AG04449 (cell line): ENCODE measurements around the gene TMEM185B.
A peak's percentile ranks its signal among the peaks of the same experiment; 100 is the strongest.

ENCODE experiments used
- CTCF ChIA-PET: fragments of 350-600 bp; formaldehyde crosslinking; extraction: SDS; loops from one replicate; lab custom pipeline; 2021; ENCODE audit warnings: antibody characterized with exemption; lab: Yijun Ruan, JAX
- POLR2A ChIA-PET: fragments of 400-600, 350-600 bp; formaldehyde crosslinking; extraction: SDS; loops from one replicate; lab custom pipeline; 2020; ENCODE audit warnings: antibody characterized with exemption, inconsistent platforms; lab: Yijun Ruan, JAX
- DNase-seq: peaks from one replicate; pipeline ENCODE4 v3.0.0-alpha.2; 2010; ENCODE audit warnings: low read depth, low spot score
- H3K4me3 ChIP-seq: 2 replicates; pipeline ENCODE4 v1.5.1; 2011; ENCODE audit warnings: low read depth, mild to moderate bottlenecking, control low read depth, low read length
- TF ChIP-seq, protein P1 (sequence below): IDR thresholded peaks from one replicate; pipeline ENCODE4 v1.5.1; 2011; ENCODE audit warnings: mild to moderate bottlenecking, moderate library complexity, low read length, control low read depth, inconsistent platforms; ENCODE audit not compliant: insufficient read depth; ENCODE audit errors: missing control alignments

Gene TMEM185B

DNA sequence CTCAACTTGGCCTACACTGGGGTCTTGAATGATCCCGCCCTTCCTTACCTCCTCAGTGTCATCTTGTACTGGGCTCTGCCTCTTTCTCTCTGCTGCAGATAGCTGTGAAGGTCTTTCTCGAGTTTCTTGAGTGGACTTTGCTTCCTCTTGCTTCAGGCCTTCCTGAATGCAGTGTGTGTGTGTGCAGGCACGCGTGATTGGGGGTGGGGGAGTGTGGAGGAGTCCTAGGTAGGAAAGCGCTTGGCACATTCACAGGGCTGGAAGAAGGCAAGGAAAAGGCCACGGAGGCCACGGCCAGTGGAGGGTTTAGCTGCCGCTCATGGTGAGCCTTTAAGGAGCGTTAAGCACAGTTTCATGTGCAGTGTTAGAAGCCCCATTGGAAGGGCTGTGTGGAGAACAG lies 35.0 kb upstream of the TMEM185B start:
- POLR2A ChIA-PET, result no interaction called here
- TF ChIP-seq, protein P1, sequence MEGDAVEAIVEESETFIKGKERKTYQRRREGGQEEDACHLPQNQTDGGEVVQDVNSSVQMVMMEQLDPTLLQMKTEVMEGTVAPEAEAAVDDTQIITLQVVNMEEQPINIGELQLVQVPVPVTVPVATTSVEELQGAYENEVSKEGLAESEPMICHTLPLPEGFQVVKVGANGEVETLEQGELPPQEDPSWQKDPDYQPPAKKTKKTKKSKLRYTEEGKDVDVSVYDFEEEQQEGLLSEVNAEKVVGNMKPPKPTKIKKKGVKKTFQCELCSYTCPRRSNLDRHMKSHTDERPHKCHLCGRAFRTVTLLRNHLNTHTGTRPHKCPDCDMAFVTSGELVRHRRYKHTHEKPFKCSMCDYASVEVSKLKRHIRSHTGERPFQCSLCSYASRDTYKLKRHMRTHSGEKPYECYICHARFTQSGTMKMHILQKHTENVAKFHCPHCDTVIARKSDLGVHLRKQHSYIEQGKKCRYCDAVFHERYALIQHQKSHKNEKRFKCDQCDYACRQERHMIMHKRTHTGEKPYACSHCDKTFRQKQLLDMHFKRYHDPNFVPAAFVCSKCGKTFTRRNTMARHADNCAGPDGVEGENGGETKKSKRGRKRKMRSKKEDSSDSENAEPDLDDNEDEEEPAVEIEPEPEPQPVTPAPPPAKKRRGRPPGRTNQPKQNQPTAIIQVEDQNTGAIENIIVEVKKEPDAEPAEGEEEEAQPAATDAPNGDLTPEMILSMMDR, result no peak
- CTCF ChIA-PET, result interaction anchor here (1.0 kb wide), 1 partner anchor 9 kb away, joined by 4 read pairs; no protein-coding TSS in a partner anchor

DNA sequence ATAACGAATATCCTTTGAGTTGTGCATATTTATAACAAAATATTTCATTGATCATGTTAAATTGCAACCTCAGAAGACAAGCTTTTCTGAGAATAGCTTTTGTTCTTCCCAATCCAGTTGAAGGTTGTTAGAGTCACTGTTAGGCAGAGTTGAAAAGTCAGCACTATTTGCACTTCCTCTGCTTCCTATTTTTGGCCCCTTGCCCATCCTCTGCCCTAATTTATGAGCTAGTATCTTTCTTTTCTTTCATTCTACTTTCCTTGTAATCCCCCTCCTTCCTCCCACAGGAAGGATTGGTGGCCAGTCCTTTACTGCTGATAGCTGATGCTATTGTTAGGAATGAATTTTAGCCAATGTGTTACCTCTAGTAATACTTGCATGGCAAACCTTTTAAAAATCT lies 34.3 kb upstream of the TMEM185B start:
- CTCF ChIA-PET, result interaction anchor here (0.8 kb wide), 1 partner anchor 18 kb away, joined by 4 read pairs; no protein-coding TSS in a partner anchor
- H3K4me3 ChIP-seq, result no peak overlapping the region
- TF ChIP-seq, protein P1, result no peak
- POLR2A ChIA-PET, result no interaction called here
- DNase-seq, result no peak

More for the DNA sequence above, 35.0 kb upstream of the TMEM185B start:
- no peak for DNase-seq
- H3K4me3 ChIP-seq, result no peak overlapping the region

- CTCF ChIA-PET, result no interaction called here
- DNase-seq, result no peak
- H3K4me3 ChIP-seq, result no peak overlapping the region
- POLR2A ChIA-PET, result no interaction called here
- TF ChIP-seq, protein P1, result no peak
These were observed 33.4 kb upstream of the TMEM185B start for GRCh38 chr2:120256651-120257000.

GRCh38 chr2:120255986-120256650 lies 32.9 kb upstream of the TMEM185B start:
- no peak overlapping the region for H3K4me3 ChIP-seq
- TF ChIP-seq, protein P1, result no peak
- ChIA-PET POLR2A (no interaction called here), CTCF (interaction anchor here (0.9 to 2.7 kb wide), 4 partner anchors 10 to 57 kb away, joined by 3 to 11 read pairs (median 6); no protein-coding TSS in a partner anchor)
- no peak for DNase-seq

GRCh38 chr2:120255071-120255470 lies 31.9 kb upstream of the TMEM185B start:
- ChIA-PET POLR2A (no interaction called here), CTCF (interaction anchor here (0.9 to 2.7 kb wide), 4 partner anchors 11 to 58 kb away, joined by 3 to 11 read pairs (median 6); no protein-coding TSS in a partner anchor)
- no peak overlapping the region for H3K4me3 ChIP-seq
- TF ChIP-seq, protein P1, result no peak
- DNase-seq, result no peak

GRCh38 chr2:120254178-120254577 lies 31.0 kb upstream of the TMEM185B start:
- peak overlapping the region; percentile 82 for H3K4me3 ChIP-seq
- no peak for DNase-seq
- ChIA-PET CTCF (interaction anchor here (0.9 to 2.7 kb wide), 4 partner anchors 9 to 60 kb away, joined by 3 to 11 read pairs (median 4); no protein-coding TSS in a partner anchor), POLR2A (no interaction called here)
- TF ChIP-seq, protein P1, result no peak
